GM19025 (cell line): Measurements from ENCODE around the gene GLMP.

Experiments
- ATAC-seq: cut with Tn5 transposase; IDR thresholded peaks from one replicate; pipeline ENCODE4 v1.9.1; 2021; ENCODE audit warnings: mild to moderate bottlenecking, low read depth, moderate library complexity; ENCODE audit not compliant: unreplicated experiment

GLMP gene

DNA sequence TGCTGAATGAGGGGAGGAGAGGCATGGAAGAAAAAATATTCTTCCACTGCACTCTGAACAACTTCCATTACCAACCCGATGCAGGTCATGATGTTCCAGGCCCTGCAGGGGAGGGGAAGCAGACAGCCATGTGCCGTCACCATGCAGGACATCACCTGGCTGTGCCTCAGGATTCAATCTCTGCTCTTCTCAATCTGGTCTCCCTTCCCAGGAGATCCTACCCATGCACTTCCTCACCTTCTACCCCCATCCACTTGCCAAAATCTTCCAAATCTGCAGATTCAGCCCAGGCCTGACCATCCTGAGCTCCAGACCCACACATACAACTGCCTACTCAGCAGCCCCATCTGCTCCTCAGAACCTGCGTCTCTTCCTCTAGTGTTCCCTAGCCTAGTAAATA is 41.8 kb downstream of the GLMP start:
- no peak for ATAC-seq

DNA sequence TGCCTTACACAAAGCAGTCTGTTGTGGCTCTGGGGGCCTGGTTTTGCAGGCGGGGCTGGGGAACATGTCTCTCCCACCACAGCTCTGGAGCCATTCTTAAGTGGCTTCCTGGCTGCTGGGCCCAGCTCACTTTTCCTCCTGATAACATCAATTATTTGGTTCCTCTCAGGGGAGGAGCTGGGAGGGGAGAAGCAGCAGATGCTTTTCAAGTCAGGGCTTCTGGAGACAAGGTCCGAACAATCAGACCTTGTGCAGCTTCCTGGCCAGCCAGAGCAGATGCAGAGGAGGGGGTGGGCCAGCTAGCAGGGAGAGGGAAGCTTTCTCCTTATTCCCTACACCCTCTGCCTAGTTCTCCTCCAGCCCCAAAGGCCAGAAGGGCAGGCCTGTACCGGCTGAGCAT is 44.0 kb downstream of the GLMP start:
- no peak for ATAC-seq

GRCh38 chr1:156249593-156249992 is 45.9 kb downstream of the GLMP start:
- ATAC-seq, result no peak

- ATAC-seq, result no peak
Observed at GRCh38 chr1:156248323-156248683, 47.2 kb downstream of the GLMP start.

GRCh38 chr1:156247460-156248322 is 47.8 kb downstream of the GLMP start, which contains the start of gene PAQR6:
PAQR6 (minus strand) TSS chr1:156248056; CDS start chr1:156246731, 1,325 bp downstream.
- no peak for ATAC-seq

GRCh38 chr1:156246781-156247459 is 48.6 kb downstream of the GLMP start:
- no peak for ATAC-seq

GRCh38 chr1:156246241-156246780 is 49.2 kb downstream of the GLMP start:
- no peak for ATAC-seq

- no peak for ATAC-seq
Observed at GRCh38 chr1:156245451-156246232, 49.8 kb downstream of the GLMP start.

DNA sequence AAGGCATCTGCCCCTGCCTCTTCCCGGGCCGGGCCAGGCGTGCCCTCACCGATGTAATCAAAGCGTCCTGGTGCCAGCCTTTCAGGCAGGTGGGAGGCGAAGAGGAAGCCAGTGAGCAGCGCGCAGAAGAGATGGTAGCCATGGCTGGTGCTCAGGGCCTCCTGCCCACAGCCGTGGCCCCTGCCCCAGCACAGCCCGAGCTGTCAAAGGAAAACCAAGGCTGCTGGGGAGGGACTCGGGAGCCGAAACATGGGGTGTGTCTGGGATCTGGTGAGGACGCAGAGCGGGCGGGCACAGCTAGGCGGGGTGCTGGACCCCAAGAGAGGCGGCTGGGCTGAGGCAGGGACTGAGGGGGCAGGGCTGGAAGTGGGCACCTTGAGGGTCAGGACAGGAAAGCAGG is 50.8 kb downstream of the GLMP start:
- ATAC-seq, result no peak

DNA sequence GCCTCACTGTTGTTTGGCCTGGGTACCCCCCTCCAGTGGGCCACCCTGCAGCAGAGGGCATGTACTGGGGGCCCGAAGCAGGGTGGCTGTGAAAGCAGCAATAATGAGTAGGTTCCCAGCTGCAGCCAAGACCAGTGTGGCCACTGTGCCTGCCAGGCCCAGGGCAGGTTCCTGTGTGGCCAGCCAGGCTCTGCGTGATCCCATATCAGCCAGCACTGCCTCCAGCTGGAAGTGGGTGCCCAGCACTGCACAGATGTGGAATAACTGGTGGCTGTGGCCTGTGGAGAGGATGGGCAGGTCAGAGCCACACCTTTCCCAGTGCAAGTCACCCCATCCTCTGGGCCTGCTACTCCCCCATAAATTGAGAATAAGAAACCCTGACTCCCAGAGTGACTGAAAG is 51.4 kb downstream of the GLMP start:
- ATAC-seq, result no peak

- no peak for ATAC-seq
Observed at GRCh38 chr1:156242738-156243137, 52.7 kb downstream of the GLMP start.
